H54 (cell line): ENCODE measurements around the gene ATAD1.
"Not testable (repeated sequence)": the region's sequence is repeated elsewhere in the genome, so short reads cannot be mapped to it uniquely, and the experiment has no call there.

Experiments
- DNase-seq: peaks from one replicate; pipeline ENCODE4 v3.0.0; 2011; ENCODE audit warnings: low spot score, mixed read lengths; ENCODE audit not compliant: insufficient read length
- FAIRE-seq: peaks from 3 replicates; lab custom pipeline; 2011; peaks lifted over from hg19 to GRCh38; lab: Jason Lieb, UNC
- POLR2A ChIP-seq: IDR thresholded peaks from 2 replicates; pipeline ENCODE4 v1.6.1; 2011; ENCODE audit warnings: low read depth, mild to moderate bottlenecking, low read length

Gene ATAD1

DNA sequence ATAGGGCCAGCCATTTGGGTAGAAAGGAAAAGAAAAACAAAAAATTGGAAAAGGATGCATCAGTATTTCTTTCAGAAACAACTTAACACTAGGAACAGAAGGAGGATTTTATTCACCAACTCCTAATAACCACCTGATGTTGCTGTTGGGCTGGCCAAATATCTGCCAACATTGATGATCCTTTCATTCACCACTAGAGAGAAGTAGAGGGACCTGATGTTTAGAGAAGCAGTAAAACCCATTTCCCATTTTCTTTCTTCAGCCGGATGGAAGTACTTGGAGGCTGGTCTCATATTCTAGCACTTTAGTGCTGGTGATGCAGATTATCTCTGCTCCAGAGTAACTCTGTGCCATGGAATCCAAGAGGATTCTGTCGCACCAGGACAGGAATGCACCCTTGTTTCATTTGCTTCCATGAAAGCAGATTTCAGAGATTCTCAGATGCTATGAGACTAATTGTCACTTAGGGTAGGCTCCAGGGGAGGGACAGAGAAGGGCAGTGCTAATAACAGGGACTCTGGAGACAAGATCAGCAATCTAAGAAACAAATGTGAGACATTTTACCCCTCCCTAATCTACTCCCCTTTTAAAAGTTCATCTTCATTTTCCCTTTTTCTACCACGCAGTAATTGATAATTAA is 42.2 kb upstream of the ATAD1 start:
- FAIRE-seq = peak; percentile 45
- TF ChIP-seq POLR2A = no peak
- peak; percentile 38 for DNase-seq

DNA sequence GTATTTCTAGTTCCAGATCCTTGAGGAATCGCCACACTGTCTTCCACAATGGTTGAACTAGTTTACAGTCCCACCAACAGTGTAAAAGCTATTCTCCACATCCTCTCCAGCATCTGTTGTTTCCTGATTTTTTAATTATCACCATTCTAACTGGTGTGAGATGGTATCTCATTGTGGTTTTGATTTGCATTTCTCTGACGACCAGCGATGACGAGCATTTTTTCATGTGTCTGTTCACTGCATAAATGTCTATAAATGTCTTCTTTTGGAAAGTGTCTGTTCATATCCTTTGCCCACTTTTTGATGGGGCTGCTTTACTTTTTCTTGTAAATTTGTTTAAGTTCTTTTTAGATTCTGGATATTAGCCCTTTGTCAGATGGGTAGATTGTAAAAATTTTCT is 37.6 kb upstream of the ATAD1 start:
- FAIRE-seq = not testable (repeated sequence)

DNA sequence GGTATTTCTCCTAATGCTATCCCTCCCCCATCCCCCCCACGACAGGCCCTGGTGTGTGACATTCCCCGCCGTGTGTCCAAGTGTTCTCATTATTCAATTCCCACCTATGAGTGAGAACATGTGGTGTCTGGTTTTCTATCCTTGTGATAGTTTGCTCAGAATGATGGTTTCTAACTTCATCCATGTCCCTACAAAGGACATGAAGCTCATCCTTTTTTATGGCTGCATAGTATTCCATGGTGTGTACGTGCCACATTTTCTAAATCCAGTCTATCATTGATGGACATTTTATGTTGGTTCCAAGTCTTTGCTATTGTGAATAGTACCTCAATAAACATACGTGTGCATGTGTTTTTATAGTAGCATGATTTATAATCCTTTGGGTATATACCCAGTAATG is 37.2 kb upstream of the ATAD1 start:
- not testable (repeated sequence) for FAIRE-seq, DNase-seq

More for the DNA sequence above, 37.6 kb upstream of the ATAD1 start:
- not testable (repeated sequence) for DNase-seq

- FAIRE-seq (no peak), DNase-seq (no peak)
- TF ChIP-seq POLR2A = no peak
Measured at GRCh38 chr10:87852089-87852488, 34.1 kb upstream of the ATAD1 start.

GRCh38 chr10:87850742-87851205 is 32.7 kb upstream of the ATAD1 start:
- FAIRE-seq (peak; percentile 99), DNase-seq (no peak)
- no peak for TF ChIP-seq POLR2A

DNA sequence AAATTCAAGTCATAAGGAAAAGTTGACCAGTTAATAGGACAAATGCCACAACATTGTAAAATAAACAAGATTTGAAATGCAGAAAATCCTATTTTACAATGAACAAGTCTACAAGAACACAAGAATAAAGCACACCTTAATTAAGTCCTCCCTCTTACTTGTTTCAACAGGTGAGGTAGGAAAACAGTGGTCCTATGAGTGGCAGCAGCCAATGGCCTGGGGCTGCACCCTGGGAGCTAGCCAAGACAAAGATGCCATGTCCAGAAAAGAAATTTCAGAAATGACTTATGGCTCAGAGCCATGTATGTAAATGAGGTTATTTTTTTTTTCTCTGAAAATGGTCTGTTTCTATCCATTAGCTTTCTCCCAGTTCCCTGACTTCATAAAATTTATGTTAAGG is 31.0 kb upstream of the ATAD1 start:
- no peak for TF ChIP-seq POLR2A
- DNase-seq (no peak), FAIRE-seq (no peak)

DNA sequence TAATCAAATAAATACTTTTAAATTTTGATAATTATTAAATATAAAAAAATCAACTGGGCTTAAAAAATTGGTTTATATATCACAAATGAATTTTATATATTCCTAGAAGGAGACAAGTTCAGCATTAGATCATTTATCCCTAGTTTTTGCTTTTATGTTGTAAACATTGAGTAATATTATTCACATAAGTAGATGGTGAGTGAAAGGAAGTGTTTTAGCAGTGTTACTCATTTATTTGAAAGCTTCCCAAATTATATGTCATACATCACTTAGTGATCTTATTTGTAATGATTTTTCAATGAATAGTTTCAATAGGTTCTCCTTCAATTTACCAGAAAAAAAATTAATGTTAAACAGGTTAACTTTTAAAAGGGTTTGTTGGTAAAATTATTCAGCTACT is 29.5 kb upstream of the ATAD1 start:
- DNase-seq (no peak), FAIRE-seq (peak; percentile 41)

DNA sequence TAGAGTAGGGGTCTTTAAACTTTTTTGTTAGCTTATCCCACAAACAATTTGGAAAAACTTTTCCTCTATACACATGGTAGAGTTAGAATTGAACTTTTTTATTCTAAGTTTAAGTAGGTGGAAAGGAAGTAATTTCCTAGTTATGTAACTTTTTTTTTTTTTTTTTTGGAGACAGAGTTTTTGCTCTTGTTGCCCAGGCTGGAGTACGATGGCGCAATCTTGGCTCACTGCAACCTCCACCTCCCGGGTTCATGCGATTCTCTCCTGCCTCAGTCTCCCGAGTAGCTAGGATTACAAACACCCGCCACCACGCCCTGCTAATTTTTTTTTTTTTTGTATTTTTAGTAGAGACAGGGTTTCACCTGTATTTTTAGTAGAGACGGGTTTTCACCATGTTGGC is 28.7 kb upstream of the ATAD1 start:
- FAIRE-seq, DNase-seq: not testable (repeated sequence)

More for the DNA sequence above, 29.5 kb upstream of the ATAD1 start:
- no peak for TF ChIP-seq POLR2A

- FAIRE-seq = peak; percentile 98
- DNase-seq = no peak
- TF ChIP-seq POLR2A = no peak
Measured at GRCh38 chr10:87846023-87846422, 28.0 kb upstream of the ATAD1 start.

DNA sequence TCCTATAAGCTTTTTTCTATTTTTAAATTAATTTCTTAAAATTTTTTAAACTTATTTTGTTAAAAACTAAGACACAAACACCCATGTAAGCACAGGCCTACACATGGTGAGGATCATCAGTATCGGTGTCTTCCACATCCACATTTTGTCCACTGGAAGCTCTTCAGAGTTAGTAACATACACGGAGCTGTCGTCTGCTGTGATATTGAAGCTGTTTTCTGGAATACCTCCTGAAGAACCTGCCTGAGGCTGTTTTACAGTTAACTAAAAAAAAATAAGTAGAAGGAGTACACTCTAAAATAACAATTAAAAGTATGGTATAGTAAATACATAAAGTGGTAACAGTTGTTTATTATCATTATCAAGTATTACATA is 27.6 kb upstream of the ATAD1 start:
- TF ChIP-seq POLR2A = no peak
- FAIRE-seq = no peak
- DNase-seq = no peak

DNA sequence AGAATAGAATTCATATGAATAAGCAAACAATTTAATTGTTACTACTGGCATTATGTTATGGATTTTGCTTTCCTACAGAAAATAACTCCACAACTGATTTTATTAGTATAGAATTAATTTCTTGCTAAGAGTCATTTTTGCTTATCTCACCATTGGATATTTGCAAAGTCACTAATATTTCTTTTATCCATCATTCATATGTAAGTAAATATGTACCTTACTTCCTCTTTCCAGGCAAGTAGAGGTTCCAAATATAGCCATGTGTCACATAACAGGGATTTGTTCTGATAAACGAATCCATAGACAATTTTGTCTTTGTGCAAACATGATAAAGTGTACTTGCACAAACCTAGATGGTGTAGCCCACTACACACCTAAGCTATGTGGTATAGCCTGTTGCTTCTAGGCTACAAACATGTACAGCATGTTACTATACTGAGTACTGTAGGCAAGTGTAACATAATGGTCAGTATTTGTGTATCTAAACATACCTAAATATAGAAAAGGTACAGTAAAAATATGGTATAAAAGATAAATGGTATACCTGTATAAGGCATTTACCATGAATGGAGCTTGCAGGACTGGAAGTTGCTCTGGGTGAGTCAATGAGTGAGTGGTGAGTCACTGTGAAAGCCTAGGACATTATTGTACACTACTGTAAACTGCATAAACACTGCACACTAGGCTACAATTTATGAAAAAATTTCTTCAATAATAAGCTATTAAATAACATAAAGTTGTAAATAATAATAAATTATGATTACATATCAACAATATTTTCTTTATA is 27.0 kb upstream of the ATAD1 start:
- peak; percentile 85 for FAIRE-seq
- no peak for TF ChIP-seq POLR2A
- no peak for DNase-seq

GRCh38 chr10:87843714-87844113 is 25.7 kb upstream of the ATAD1 start:
- no peak for FAIRE-seq
- no peak for DNase-seq
- no peak for TF ChIP-seq POLR2A

- no peak for TF ChIP-seq POLR2A
- no peak for FAIRE-seq
- no peak for DNase-seq
Measured at GRCh38 chr10:87842776-87843497, 24.9 kb upstream of the ATAD1 start.

- DNase-seq (no peak), FAIRE-seq (peak; percentile 94)
- TF ChIP-seq POLR2A = no peak
Measured at GRCh38 chr10:87842220-87842641, 24.2 kb upstream of the ATAD1 start.

DNA sequence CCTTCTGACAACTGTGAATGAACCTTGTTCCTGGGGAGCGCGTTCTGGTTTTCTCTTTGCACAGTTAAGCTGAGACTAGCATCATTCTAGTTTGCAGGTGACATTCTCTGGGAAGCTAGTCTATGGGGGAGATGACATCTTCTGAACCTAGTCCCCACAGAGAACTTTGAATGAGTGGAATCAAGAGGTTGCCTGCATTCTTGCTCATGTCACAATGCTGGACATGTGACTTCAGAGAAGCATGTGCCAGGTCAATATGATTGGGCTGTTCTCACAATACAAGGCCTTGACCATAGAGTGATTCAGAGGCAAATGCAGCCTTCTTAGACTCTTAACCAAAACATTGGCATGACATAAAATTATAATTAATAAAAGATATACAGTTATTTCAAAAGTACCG is 23.2 kb upstream of the ATAD1 start:
- DNase-seq (no peak), FAIRE-seq (no peak)
- TF ChIP-seq POLR2A = no peak
